Dendritic cell treated with granulocyte-macrophage colony-stimulating factor and Interleukin-4, amounts not matched to agents 40 ng/mL and 50 ng/mL, for 4 days (primary cell): ENCODE measurements around the gene ACTL6A.

Experiments used
- H3K27ac Mint-ChIP-seq: one replicate; pipeline ENCODE4 v1.8.0; 2022; ENCODE audit warnings: mild to moderate bottlenecking, mixed read lengths
- H3K27me3 Mint-ChIP-seq: one replicate; pipeline ENCODE4 v1.8.0; 2022; ENCODE audit warnings: mild to moderate bottlenecking, mixed read lengths
- H3K36me3 Mint-ChIP-seq: one replicate; pipeline ENCODE4 v1.8.0; 2022; ENCODE audit warnings: low read depth, mixed read lengths
- H3K4me1 Mint-ChIP-seq: one replicate; pipeline ENCODE4 v1.8.0; 2022; ENCODE audit warnings: low read depth, mixed read lengths
- H3K4me3 Mint-ChIP-seq: one replicate; pipeline ENCODE4 v1.8.0; 2022; ENCODE audit warnings: mild to moderate bottlenecking, moderate library complexity, mixed read lengths
- H3K9me3 Mint-ChIP-seq: one replicate; pipeline ENCODE4 v1.8.0; 2022; ENCODE audit warnings: mixed read lengths
- intact Hi-C: fragments of 100-400 bp; cut with micrococcal nuclease; formaldehyde crosslinking; loops from one replicate; pipeline ENCODE4 v1.15.0; 2022

ACTL6A gene

DNA sequence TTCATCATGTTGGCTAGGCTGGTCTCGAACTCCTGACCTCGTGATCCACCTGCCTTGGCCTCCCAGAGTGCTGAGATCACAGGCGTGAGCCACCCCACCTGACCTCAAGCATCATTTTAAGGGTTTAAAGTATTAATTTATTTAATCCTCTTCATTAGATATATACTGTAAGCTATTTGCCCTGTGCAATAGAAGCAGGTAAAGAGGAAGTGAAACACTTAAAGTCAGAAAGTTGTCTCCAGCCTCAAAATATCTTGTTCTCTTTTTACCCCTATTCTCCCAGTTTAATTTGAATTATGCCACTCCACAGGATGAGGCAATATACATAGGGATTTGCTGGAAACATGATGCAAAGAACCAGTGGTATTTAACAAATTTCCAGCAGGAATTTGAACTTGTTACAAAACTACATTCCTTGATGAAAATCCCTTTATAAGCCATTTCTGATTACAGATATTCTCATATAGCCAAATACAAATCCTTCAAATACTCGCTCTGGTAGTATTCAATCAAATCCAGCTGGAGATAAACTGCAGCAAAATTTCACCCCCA is 43.9 kb downstream of the ACTL6A start:
- intact Hi-C loops: loop anchor here (5.0 kb wide), 1 partner anchor 459 kb away; the partner anchor contains the start of gene PIK3CA
- peak overlapping the region; percentile 43 for H3K27ac Mint-ChIP-seq
- no peaks in the 10 kb centered on the region for H3K9me3 Mint-ChIP-seq
- H3K4me3 Mint-ChIP-seq: no peak overlapping the region
- peaks cover 46% of the 10 kb centered on the region for H3K36me3 Mint-ChIP-seq
- H3K27me3 Mint-ChIP-seq: no peaks in the 10 kb centered on the region
- peaks cover 40% of the 10 kb centered on the region for H3K4me1 Mint-ChIP-seq

DNA sequence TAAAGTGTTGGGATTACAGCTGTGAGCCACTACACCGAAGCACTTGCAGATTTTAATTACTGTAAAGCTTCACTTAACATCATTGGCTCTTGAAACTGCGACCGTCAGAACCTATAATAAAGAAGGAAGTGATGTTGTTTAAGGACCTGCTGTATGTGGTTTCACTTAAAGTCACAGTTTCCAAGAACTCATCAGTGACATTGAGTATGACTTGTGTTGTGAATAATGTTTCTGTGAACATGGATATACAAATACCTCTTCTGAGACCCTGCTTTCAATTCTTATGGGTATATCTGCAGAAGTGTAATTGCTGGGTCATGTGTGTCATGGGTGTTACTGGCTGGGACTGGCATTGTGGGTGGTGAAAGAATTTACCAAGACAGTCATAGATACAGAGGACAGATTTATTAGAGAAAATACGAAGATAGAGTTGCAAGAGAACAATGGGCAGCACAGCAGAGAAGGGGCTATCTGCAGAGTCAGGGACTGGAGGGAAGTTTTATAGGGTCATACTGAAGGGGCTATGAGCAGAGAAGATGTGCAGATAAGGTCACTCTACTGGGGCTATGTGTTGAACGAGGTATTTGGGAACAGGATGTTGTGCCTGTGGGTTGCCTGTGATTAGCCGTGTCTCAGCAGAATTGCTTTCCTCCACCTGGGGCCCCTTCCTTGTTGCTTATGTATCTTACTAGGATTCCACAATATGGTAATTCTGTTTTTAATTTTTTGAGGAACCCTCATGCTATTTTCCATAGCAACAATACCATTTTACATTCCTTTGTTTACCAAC is 46.4 kb downstream of the ACTL6A start:
- Mint-ChIP-seq H3K4me3 (peak overlapping the region; percentile 63), H3K27ac (peak overlapping the region; percentile 98), H3K36me3 (peaks cover 65% of the 10 kb centered on the region), H3K4me1 (peaks cover 40% of the 10 kb centered on the region), H3K9me3 (no peaks in the 10 kb centered on the region), H3K27me3 (no peaks in the 10 kb centered on the region)
- intact Hi-C loops: loop anchor here (5.0 kb wide), 1 partner anchor 462 kb away; the partner anchor contains the start of gene PIK3CA

DNA sequence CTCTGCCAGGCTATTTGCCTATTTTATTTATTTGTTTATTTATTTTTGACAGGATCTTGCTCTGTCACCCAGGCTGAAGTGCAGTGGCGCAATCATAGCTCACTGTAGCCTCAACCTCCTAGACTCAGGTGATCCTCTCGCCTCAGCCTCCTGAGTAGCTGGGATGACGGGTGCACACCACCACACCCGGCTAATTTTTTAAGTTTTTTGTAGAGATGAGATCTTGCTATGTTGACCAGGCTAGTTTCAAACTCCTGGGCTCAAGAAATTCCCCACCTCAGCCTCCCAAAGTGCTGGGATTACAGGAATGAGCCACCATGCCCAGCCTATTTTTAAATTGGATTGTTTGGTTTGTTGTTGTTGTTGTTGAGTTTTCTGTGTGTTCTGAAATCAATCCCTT is 47.3 kb downstream of the ACTL6A start:
- H3K27me3 Mint-ChIP-seq: no peaks in the 10 kb centered on the region
- peak overlapping the region; percentile 98 for H3K27ac Mint-ChIP-seq
- H3K4me3 Mint-ChIP-seq: no peak overlapping the region

DNA sequence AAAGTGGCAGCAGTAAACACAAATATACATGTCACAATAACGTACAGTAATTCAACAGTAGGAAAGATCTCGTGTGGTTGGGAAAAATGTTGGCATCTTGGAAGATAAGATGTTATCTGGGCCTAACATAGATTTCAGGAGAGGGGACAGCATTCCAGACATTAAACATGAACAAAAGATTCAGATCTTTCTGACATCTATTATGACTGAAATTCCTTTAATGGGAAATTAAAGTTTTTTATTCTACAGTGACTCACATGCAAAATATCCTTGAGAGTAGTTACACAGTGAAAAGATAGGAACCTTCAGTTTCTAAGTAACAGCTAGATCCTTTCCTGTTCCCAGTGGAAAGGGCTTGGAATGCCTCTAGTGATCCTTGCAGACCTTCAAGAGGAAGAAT is 51.1 kb downstream of the ACTL6A start:
- Mint-ChIP-seq H3K27me3 (no peaks in the 10 kb centered on the region), H3K27ac (no peak overlapping the region)

More for the DNA sequence above, 47.3 kb downstream of the ACTL6A start:
- Mint-ChIP-seq H3K4me1 (peaks cover 40% of the 10 kb centered on the region), H3K36me3 (peaks cover 56% of the 10 kb centered on the region), H3K9me3 (no peaks in the 10 kb centered on the region)
- intact Hi-C loops: no loop called here

DNA sequence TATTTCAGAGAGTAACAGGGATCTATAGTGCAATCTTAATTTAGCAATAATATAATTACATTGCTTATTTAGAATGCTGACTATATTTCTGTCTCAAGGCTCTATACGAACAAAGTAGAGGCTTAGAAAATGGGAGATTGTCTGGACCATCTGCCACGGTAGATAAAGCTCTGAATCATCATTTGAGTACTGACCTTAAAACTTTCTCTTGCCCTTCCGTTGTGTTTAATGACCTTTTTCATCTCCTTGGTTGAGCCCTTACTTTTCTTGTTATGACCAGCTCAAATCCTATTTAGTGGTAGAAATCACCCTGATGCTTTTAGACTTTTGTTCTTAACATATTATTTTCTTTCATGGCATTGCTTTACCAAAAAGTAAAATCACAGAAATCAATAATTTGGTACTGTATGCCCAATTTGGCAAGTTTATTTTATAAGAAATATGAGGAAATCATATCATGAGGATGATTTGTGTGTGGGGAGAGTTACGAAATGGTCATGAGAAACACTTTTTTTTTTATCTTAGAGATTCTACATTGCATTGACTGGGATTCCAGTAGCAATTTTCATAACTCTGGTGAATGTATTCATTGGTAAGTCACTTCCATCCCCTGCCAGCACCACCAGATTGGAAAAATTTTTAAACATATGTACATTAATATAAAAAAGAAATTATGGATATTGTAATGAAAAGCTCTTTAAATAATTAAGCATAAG is 52.9 kb downstream of the ACTL6A start:
- no peak overlapping the region for H3K4me3 Mint-ChIP-seq
- no peak overlapping the region for H3K27ac Mint-ChIP-seq
- intact Hi-C loops: no loop called here
- H3K9me3 Mint-ChIP-seq: no peaks in the 10 kb centered on the region
- H3K4me1 Mint-ChIP-seq: peaks cover 5% of the 10 kb centered on the region
- H3K27me3 Mint-ChIP-seq: no peaks in the 10 kb centered on the region
- H3K36me3 Mint-ChIP-seq: peaks cover 83% of the 10 kb centered on the region

More for the DNA sequence above, 51.1 kb downstream of the ACTL6A start:
- Mint-ChIP-seq H3K4me1 (peaks cover 15% of the 10 kb centered on the region), H3K9me3 (no peaks in the 10 kb centered on the region), H3K36me3 (peaks cover 72% of the 10 kb centered on the region), H3K4me3 (no peak overlapping the region)
- intact Hi-C loops: no loop called here

DNA sequence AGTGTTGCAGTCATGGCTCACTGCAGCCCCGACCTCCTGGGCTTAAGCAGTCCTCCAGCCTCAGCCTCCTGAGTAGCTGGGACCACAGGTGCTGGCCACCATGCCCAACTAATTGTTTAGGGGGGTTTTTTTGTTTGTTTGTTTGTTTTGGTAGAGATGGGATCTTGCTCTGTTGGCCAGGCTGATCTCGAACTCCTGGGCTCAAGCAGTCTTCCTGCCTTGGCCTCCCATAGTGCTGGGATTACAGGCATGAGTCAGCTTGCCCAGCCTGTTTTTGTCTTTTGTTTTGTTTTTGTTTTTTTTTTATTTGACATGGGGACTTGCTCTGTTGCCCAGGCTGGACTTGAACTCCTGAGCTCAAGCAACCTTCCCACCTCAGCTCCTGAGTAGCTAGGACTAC is 59.3 kb downstream of the ACTL6A start:
- intact Hi-C loops: no loop called here
- H3K27me3 Mint-ChIP-seq: no peaks in the 10 kb centered on the region

DNA sequence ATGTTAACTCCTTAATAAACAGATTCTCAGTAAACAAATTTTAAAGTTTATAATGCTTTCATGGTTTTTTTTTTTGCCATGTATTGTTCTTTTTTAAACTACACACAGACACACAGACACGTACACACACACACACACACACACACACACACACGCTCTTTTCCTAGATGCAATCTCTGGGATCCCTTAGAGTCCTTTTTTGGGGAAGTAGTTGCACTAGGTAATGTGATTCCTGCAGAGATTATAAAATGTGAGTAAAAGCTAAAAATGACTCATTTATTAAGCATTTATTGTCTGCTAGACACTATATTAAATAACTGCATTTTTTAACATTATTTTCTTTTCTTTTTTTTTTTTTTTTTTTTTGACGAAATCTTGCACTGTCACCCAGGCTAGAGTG is 61.7 kb downstream of the ACTL6A start:
- Mint-ChIP-seq H3K9me3 (no peaks in the 10 kb centered on the region), H3K4me1 (no peaks in the 10 kb centered on the region), H3K27me3 (no peaks in the 10 kb centered on the region), H3K27ac (no peak overlapping the region), H3K4me3 (no peak overlapping the region), H3K36me3 (peaks cover 65% of the 10 kb centered on the region)
- intact Hi-C loops: no loop called here

More for the DNA sequence above, 59.3 kb downstream of the ACTL6A start:
- Mint-ChIP-seq H3K27ac (no peak overlapping the region), H3K9me3 (no peaks in the 10 kb centered on the region), H3K4me1 (no peaks in the 10 kb centered on the region), H3K36me3 (peaks cover 88% of the 10 kb centered on the region), H3K4me3 (no peak overlapping the region)

DNA sequence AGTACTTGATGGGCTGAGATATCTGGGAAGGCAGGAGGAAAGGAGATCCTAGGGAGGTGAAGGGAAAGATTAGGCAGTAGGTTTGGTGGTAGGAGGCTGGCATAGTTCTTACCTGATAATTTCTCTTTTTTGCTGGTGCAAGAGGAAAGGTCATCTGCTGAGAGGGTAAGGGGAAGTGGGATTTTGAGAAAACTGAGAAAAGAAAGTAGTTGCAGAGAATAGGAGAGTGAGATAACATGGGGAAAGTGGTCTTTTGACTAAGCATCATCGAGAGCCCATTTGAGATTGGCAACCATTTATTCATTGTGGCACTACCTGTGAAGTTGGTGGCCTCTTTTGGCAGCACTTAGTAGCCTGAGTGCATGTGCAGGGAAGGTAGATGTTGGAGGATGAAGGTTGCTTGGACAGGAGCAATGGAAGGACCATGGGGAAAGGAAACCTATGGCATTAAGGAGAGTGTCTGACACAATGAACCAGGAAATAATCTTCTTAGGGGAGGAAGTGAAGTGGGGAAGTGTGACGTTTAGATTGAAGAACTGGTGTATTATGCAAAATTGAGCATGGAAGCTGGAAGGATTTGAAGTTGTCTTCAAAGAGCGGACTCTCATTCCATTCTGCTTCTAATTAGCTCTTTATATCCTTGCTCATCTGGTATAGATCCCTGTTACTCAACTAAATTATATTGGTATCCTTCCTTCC is 68.2 kb downstream of the ACTL6A start:
- Mint-ChIP-seq H3K36me3 (peaks cover under 1% of the 10 kb centered on the region), H3K4me3 (no peak overlapping the region), H3K27me3 (no peaks in the 10 kb centered on the region), H3K27ac (no peak overlapping the region), H3K9me3 (no peaks in the 10 kb centered on the region), H3K4me1 (no peaks in the 10 kb centered on the region)
- intact Hi-C loops: no loop called here
